GM12873 (cell line): ENCODE measurements around the gene OFD1.

ENCODE experiments used
- TF ChIP-seq, protein P1 (sequence below): IDR thresholded peaks from 2 replicates; pipeline ENCODE4 v1.5.1; 2012; ENCODE audit warnings: low read depth, mild to moderate bottlenecking, moderate library complexity, low read length, control low read depth; ENCODE audit not compliant: insufficient read depth; ENCODE audit errors: missing control alignments

Gene OFD1

GRCh38 chrX:13748486-13748885 lies 13.9 kb downstream of the OFD1 start:
- TF ChIP-seq, protein P1, sequence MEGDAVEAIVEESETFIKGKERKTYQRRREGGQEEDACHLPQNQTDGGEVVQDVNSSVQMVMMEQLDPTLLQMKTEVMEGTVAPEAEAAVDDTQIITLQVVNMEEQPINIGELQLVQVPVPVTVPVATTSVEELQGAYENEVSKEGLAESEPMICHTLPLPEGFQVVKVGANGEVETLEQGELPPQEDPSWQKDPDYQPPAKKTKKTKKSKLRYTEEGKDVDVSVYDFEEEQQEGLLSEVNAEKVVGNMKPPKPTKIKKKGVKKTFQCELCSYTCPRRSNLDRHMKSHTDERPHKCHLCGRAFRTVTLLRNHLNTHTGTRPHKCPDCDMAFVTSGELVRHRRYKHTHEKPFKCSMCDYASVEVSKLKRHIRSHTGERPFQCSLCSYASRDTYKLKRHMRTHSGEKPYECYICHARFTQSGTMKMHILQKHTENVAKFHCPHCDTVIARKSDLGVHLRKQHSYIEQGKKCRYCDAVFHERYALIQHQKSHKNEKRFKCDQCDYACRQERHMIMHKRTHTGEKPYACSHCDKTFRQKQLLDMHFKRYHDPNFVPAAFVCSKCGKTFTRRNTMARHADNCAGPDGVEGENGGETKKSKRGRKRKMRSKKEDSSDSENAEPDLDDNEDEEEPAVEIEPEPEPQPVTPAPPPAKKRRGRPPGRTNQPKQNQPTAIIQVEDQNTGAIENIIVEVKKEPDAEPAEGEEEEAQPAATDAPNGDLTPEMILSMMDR = no peak

DNA sequence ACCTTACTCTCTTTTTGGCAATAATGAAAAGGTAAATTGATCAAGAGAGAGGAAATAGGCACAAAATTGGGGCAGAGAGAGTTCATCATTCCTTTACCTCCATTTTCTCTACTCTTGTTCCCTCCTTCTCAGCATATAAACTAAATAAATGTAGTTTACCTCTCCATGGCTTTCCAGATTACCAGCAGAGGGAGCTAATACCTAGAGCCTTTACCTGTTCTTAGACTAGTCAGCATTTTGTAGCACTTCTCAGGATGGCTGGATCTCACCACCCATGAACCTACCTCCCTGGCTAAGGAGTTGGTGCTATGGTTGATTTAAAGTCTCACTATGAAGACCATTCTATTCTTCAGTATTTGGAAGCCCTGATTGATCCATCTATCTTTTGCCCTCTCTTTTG lies 15.7 kb downstream of the OFD1 start:
- TF ChIP-seq, protein P1 = peak; percentile 68

GRCh38 chrX:13750812-13751211 lies 16.3 kb downstream of the OFD1 start:
- TF ChIP-seq, protein P1 = no peak

DNA sequence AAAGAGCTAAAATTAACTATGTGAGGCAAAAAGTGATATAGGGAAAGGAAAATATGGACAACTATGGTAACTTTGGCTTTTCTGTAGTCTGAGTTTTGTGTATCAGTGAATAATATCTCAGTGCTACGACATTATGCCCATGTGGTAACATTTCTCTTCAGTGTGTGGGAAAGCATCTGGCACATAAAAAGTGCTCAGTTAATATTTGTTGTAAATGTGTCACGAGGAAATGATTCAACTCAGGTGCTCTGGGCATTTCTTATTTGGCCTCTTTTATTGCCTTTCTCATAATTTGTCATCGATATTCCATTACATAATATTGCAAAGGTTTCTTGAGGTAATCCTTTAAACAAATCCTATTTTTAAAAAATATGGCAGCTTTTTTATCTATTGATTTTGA lies 17.6 kb downstream of the OFD1 start:
- TF ChIP-seq, protein P1 = no peak

DNA sequence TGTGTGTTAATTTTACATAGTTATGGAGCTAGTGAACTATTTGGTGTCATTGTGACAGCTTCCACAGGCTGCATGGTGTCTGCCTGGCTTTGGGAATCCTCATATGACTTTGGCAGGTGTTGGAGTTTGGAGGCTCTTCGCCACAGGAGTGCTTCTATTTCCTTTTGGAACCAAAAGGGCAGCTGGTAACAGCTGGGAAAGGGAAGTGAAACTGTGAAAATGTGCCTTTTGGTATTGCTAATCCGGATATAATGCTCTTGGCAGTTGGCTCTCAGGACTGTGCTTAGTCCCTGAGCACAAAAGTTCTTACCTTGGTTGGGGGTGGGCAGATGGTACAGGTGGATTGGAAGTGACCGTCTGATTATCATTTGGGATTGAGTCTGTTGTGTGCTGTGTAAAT lies 18.1 kb downstream of the OFD1 start:
- TF ChIP-seq, protein P1 = no peak

- TF ChIP-seq, protein P1 = no peak
Observed at GRCh38 chrX:13754765-13755164, 20.2 kb downstream of the OFD1 start.

GRCh38 chrX:13755254-13755653 lies 20.7 kb downstream of the OFD1 start:
- TF ChIP-seq, protein P1 = no peak
